HepG2 (cell line): Measurements from ENCODE around the gene ZNRF3. TPM values are rescaled to one million over a fixed set of nuclear protein-coding genes. Genes with fewer than 3 reads are reported as not detected.

Source experiments
- ARNT2 ChIP-seq: sonication (generic); formaldehyde crosslinking; IDR thresholded peaks from 2 replicates; pipeline ENCODE4 v1.8.0; 2022; ENCODE audit warnings: mild to moderate bottlenecking, low read depth, missing genetic modification reagents, moderate library complexity
- ATAD3A ChIP-seq: sonication (generic); formaldehyde crosslinking; IDR thresholded peaks from 2 replicates; pipeline ENCODE4 v1.4.0; 2020; ENCODE audit warnings: missing genetic modification reagents
- ATF7-NPFF ChIP-seq: sonication (generic); formaldehyde crosslinking; IDR thresholded peaks from 2 replicates; pipeline ENCODE4 v1.8.1; 2023; ENCODE audit warnings: mild to moderate bottlenecking, low read depth, missing genetic modification reagents, moderate library complexity
- CBFB ChIP-seq: sonication (generic); formaldehyde crosslinking; IDR thresholded peaks from 2 replicates; pipeline ENCODE4 v1.4.0; 2020; ENCODE audit warnings: missing genetic modification reagents
- CBX2 ChIP-seq, 2 experiments: fragments of 200-600 bp in 1 of 2; sonication (generic); formaldehyde crosslinking in 1 of 2; IDR thresholded peaks; 2 replicates each; pipeline versions ENCODE4 v1.7.0 to v1.8.1; 2018 to 2022; ENCODE audit warnings: low read depth in 2 of 2, low read length in 1 of 2, mild to moderate bottlenecking in 1 of 2, missing genetic modification reagents in 1 of 2
- HMG20A ChIP-seq: IDR thresholded peaks from 2 replicates; pipeline ENCODE4 v1.6.1; 2016; ENCODE audit warnings: borderline replicate concordance
- KLF16 ChIP-seq, 2 experiments: sonication (generic) in 1 of 2; formaldehyde crosslinking in 1 of 2; IDR thresholded peaks; 2 replicates each; pipeline versions ENCODE4 v1.6.1 to v1.8.0; 2016 to 2023; ENCODE audit warnings: missing genetic modification reagents in 2 of 2, missing compliant biosample characterization in 1 of 2
- MED1 ChIP-seq: sonication (generic); formaldehyde crosslinking; IDR thresholded peaks from 2 replicates; pipeline ENCODE4 v1.4.0; 2020; ENCODE audit warnings: missing genetic modification reagents
- NKX3-1 ChIP-seq: sonication (generic); formaldehyde crosslinking; IDR thresholded peaks from 2 replicates; pipeline ENCODE4 v1.5.0; 2020; ENCODE audit warnings: missing genetic modification reagents
- PHF5A ChIP-seq: IDR thresholded peaks from one replicate; pipeline ENCODE4 v1.6.1; 2018; ENCODE audit warnings: low read depth, missing genetic modification reagents; ENCODE audit not compliant: unreplicated experiment
- SCMH1 ChIP-seq: sonication (generic); formaldehyde crosslinking; IDR thresholded peaks from 2 replicates; pipeline ENCODE4 v1.9.0; 2021; ENCODE audit warnings: missing genetic modification reagents, mild to moderate bottlenecking, borderline replicate concordance
- SNRNP70 ChIP-seq: fragments of 200-400 bp; formaldehyde crosslinking; IDR thresholded peaks from 2 replicates; pipeline ENCODE4 v1.6.1; 2017; ENCODE audit warnings: mild to moderate bottlenecking, low read depth, low read length, moderate library complexity
- SRSF1 ChIP-seq: fragments of 200-400 bp; formaldehyde crosslinking; optimal IDR thresholded peaks from 2 replicates; pipeline ENCODE3; 2017; ENCODE audit warnings: mild to moderate bottlenecking, low read depth, low read length, moderate library complexity
- TERF1 ChIP-seq: sonication (generic); formaldehyde crosslinking; IDR thresholded peaks from 2 replicates; pipeline ENCODE4 v1.8.0; 2022; ENCODE audit warnings: mild to moderate bottlenecking, missing genetic modification reagents, moderate library complexity
- ZHX1 ChIP-seq: sonication (generic); formaldehyde crosslinking; IDR thresholded peaks from 2 replicates; pipeline ENCODE4 v1.8.1; 2022; ENCODE audit warnings: low read depth, mild to moderate bottlenecking, missing genetic modification reagents
- ZNF20 ChIP-seq: sonication (generic); formaldehyde crosslinking; IDR thresholded peaks from 2 replicates; pipeline ENCODE4 v1.4.0; 2020; ENCODE audit warnings: mild to moderate bottlenecking, moderate library complexity, missing genetic modification reagents
- ZNF512B ChIP-seq: sonication (generic); formaldehyde crosslinking; IDR thresholded peaks from 2 replicates; pipeline ENCODE4 v1.5.1; 2020; ENCODE audit warnings: missing genetic modification reagents, mild to moderate bottlenecking, borderline replicate concordance
- ZSCAN12 ChIP-seq: sonication (generic); formaldehyde crosslinking; IDR thresholded peaks from 2 replicates; pipeline ENCODE4 v1.9.0; 2021; ENCODE audit warnings: mild to moderate bottlenecking, missing genetic modification reagents
- polyA plus RNA-seq, 8 experiments: library from polyadenylated mRNA; depleted of rRNA in 3 of 8; stranded (reverse) in 7 of 8; unstranded in 1 of 8; fragments of >200 nt; fragmentation: Illumina TruSeq in 4 of 8; extraction: Trizol in 4 of 8; gene quantifications; 2 replicates each; pipeline versions ENCODE4 v1.2.1 to v1.2.3, GENCODE V29; 2011 to 2016; ENCODE audit warnings: low read depth in 4 of 8, missing spikeins in 1 of 8, mixed read lengths in 1 of 8; ENCODE audit not compliant: insufficient read depth in 1 of 8
- total RNA-seq, 5 experiments: library from RNA; depleted of rRNA; stranded (reverse); fragments of >200 nt; fragmentation: Illumina TruSeq; extraction: Trizol; gene quantifications; 2 replicates each; pipeline ENCODE4 v1.2.3, GENCODE V29; 2016; ENCODE audit warnings: low read depth in 1 of 5

The ZNRF3 gene
- total and polyA plus RNA-seq, 2 of the 13 experiments (the other 11 are each of a cell fraction or from before 2014, with no cell fraction given): 20.3 to 36.7 TPM

GRCh38 chr22:28978863-28979796 lies 95.8 kb downstream of the ZNRF3 start (continued):
- no peak for TF ChIP-seq TERF1 (CRISPR knock-in tag)
- TF ChIP-seq CBFB (CRISPR knock-in tag): no peak
- no peak for TF ChIP-seq CBX2 (IDR thresholded peaks at IDR 0.05; ENCODE audit: low read depth, low read length)
- no peak for TF ChIP-seq CBX2 (CRISPR knock-in tag; IDR thresholded peaks at IDR 0.05; ENCODE audit: low read depth)
- TF ChIP-seq ZNF512B: no peak
- TF ChIP-seq PHF5A (CRISPR knock-in tag): peak; percentile 68
- peak; percentile 71; the same call in 1 of the 2 replicates for TF ChIP-seq HMG20A
- TF ChIP-seq KLF16 (CRISPR knock-in tag; IDR thresholded peaks at IDR 0.05): peak in 1 of 2 experiments; percentile 53; a peak in 1 of 4 replicates
- no peak for TF ChIP-seq ZNF20 (CRISPR knock-in tag)
- TF ChIP-seq ZSCAN12 (CRISPR knock-in tag): no peak
- TF ChIP-seq SNRNP70: no peak
- TF ChIP-seq SCMH1 (CRISPR knock-in tag): no peak
- TF ChIP-seq MED1 (CRISPR knock-in tag): peak; percentile 90
- TF ChIP-seq ARNT2 (CRISPR knock-in tag): no peak
- TF ChIP-seq ZHX1 (CRISPR knock-in tag): no peak
- no peak for TF ChIP-seq ATAD3A (CRISPR knock-in tag)
- no peak for TF ChIP-seq NKX3-1 (CRISPR knock-in tag)
- TF ChIP-seq ATF7-NPFF (CRISPR knock-in tag): no peak
- TF ChIP-seq SRSF1: no peak
